NCI-H1694 treated with DMSO at 0.1 percent for 48 hours (cell line): ENCODE results near the gene POLD4.
A peak's percentile ranks its signal among the peaks of the same experiment; 100 is the strongest.
"Not testable (repeated sequence)": the region's sequence is repeated elsewhere in the genome, so short reads cannot be mapped to it uniquely, and the experiment has no call there.

ENCODE experiments used
- DNase-seq: peaks from one replicate; lab custom pipeline; 2025; lab: John Stamatoyannopoulos, UW

POLD4 gene

DNA sequence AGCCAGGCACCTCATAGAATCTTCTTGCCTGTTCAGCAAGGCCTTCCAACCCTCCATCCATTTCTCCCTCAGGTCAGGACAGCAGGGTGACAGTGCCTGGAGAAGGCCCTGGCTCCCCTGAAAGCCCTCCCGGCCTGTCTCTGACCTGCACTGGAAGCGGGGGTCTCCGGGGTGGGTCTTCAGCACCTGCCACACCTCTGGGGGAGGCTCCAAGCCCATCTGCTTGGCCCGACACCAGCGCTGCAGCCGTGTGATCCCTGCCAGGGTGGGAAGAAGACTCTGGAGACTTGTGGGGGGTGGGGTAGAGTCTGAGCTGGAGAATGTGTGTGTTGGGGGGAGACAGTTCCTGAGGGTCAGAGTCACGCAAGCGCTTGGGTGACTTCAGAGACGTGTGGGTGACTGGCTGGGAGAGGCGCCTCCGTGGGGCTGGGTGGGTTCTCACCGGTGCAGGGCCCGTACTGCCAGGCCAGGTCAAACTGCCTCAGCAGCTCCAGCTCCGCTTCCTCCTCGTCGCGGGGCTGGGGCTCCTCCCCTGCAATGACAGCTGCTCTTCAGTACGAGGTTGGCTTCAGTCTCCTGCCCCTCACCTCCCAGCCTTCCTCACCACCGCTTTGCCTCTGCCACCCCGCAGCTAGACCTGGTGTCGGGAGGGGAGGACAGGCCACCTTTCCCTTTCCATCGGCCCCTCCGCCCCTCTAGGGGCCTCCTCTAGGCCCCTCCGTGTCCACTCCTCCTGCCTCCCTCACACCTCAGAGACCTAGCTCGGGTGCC lies 615 bp downstream of the POLD4 start:
- no peak for DNase-seq

DNA sequence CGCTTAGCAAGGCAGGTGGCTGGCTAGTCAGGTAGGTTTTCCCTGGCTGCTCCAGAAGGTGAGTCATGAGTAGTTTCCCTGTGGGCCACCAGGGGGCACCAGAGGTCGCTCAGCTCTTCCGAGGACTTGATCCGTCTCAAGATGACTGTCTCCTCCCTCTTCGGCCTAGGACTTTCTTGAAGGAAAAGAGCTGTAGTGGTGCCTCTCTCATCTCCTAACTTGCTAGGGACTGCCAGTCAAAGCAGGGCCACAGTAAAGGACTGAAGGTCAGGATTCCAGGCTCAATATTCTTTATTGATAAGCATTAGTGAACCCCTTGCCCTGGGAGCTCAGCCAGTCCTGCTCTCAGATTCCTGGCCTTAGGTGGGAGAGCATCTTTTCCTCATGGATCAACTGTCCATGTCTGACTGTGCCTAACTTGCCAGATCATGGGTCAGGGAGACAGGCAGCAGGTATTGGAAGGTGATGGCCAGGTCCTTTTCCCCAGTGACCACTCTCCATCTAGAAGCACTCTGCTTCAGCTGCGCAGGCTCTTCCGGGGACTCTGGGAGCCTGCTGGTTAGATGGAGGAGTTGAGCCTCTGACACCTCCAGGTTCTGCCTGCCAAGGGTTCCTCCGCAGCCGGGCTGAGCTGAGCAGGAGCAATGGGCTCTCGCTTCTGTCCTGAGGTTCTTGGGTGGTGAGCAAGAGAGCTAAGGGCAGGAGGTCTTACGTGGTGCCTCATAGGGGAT lies 1.9 kb downstream of the POLD4 start:
- DNase-seq = no peak

DNA sequence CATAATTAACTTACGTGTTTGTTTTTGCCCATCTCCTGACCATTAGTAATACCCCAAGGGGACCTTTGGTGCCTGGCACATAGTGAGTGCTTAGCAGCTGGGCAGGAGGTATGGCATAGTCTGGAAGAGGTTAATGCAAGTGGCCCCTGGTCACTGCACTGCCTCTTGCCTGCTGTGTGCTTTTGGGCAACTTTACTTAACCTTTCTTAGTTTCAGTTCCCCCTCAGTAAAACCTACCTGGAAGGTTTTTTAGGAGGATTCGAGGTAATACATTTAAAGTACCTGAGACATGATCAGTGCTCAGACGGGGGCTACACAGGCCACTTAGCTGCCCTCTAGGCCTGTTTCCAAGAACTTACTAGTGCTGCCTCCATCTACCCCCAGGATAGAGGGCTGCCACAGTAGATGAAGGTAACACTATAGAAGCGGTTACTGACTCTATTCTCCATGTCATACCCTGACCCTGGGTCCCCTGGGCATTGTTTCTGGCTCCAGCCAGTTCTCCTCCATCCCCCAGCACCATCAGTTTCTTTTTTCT lies 3.3 kb downstream of the POLD4 start:
- no peak for DNase-seq

DNA sequence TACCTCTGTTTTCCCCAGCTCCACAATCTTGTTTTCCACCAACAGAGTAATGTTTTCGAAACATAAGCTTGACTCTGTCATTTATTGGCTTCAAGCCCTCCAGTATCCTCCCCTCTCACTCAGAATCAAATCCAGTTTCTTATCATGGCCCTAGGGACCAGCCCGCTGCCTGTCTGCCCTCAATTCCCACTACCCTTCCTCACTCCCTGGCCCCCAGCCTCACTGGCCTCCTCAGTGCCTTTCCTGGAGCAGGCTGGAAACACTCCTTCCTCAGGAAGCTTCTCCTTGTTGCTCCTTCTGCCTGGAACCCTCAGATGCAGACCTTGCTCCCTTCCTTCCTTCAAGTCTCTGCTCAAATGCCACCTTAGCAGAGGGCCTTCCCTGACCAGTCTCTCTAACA lies 3.9 kb downstream of the POLD4 start:
- no peak for DNase-seq

DNA sequence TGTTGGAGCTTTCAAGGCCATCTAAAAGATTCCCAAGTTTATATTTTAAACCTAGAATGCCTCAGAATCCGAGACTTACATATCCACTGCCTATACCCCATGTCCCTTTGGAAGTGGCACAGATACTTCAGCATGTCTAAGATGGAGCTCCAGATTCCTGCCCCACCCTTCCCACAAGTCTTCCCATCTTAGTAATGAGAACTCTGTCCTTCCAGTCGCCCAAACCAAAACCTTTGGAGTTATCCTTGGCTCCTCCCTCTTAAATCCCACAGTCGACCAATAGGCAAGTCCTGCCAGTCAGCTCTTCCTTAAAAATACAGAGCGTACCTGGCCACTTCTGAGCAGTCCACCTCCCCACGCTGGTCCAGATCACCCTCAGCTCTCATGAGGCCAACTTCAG lies 4.3 kb downstream of the POLD4 start:
- no peak for DNase-seq

- peak; percentile 73 for DNase-seq
These were observed 5.2 kb downstream of the POLD4 start for GRCh38 chr11:67347964-67348749.

- no peak for DNase-seq
These were observed 7.2 kb downstream of the POLD4 start for GRCh38 chr11:67345920-67346819.

DNA sequence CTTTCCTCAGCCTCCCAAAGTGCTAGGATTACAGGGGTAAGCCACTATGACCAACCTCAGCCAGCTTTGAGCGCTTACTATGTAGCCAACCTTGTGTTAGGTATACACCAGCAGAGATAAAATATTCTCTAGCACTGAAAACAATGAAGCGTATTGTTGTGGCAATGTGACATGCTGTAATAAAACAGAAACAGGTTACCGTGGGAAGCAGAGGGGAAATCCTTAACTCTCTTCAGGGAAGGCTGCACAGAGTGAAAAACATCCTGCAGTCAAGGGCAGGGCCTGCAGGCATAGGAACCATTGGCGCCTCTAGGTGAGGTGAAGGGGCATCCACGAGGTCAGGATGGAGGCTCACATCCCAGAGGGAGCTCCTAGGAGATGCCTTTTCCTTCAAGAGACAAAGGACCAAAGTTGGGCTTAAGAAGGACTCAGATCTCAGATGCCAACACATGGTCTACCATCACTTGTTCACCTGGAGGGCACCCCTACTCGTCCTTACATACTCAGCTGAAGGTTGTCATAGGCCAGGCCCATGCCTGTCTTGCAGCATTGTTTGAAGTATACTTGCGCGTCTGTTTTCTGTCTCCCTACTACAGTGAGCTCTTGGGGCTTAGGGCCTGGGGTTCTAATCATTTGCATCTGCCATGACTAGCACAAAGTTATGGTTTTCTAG lies 8.0 kb downstream of the POLD4 start:
- DNase-seq = no peak

GRCh38 chr11:67344264-67344663 lies 9.1 kb downstream of the POLD4 start:
- no peak for DNase-seq

DNA sequence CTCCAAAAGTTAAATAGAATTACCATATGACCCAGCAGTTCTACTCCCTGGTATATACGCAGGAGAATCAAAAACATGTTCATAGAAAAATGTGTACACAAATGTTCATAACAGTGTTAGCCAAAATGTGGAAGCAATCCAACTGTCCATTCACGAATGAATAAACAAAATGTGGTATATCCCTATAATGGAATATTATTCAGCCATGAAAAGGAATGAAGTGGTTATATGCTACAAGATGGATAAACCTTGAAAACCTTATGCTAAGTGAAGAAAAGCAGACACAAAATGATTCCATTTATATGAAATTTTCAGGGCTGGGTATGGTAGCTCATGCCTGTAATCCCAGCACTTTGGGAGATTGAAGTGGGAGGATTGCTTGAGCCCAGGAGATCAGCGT lies 16.1 kb downstream of the POLD4 start:
- DNase-seq = no peak

DNA sequence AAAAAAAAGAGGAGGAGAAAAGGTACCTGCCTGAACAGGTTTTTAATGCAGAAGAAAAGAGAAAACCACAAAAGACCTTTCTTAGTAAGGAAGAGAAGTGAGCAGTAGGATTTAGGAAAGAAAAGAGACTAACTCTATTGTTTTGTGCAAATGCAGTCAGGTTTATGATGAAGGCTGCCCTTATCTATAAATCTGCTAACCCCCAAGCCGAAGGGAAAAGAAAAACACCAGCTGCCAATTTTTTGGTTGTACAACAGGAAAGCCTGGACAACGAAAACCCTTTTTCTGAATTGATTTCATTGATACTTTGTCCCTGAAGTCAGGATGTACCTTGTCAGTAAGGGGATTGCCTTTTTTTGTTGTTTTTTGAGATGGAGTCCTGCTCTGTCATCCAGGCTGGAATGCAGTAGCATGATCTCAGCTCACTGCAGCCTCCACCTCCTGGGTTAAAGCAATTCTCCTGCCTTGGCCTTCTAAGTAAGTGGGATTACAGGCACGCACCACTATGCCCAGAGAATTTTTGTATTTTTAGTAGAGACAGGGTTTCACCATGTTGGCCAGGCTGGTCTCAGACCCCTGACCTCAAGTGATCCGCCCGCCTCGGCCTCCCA lies 21.2 kb downstream of the POLD4 start:
- DNase-seq = no peak

- no peak for DNase-seq
These were observed 29.8 kb downstream of the POLD4 start for GRCh38 chr11:67323526-67323925.

- no peak for DNase-seq
These were observed 31.3 kb downstream of the POLD4 start for GRCh38 chr11:67322049-67322448.

GRCh38 chr11:67321313-67321871 lies 32.0 kb downstream of the POLD4 start:
- no peak for DNase-seq

DNA sequence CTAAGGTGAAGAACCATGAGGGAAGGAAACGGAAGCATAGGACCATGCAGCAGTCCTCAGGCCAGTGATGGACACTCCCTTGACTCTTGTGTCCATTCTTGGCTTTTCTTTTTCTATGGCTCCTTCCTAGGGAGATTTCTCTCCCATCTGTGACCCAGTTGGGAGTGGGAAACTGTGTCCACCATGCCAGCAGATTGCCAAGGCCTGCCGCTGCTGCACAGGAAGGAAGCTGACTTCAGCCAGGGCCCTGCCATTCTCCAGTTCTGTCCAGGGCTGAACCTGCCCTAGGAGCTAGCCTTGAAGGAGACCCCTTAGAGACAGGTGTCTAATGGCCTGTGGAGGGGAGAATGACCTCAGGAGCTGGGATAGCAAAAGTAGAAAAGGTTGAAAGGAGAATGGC lies 32.7 kb downstream of the POLD4 start:
- no peak for DNase-seq

DNA sequence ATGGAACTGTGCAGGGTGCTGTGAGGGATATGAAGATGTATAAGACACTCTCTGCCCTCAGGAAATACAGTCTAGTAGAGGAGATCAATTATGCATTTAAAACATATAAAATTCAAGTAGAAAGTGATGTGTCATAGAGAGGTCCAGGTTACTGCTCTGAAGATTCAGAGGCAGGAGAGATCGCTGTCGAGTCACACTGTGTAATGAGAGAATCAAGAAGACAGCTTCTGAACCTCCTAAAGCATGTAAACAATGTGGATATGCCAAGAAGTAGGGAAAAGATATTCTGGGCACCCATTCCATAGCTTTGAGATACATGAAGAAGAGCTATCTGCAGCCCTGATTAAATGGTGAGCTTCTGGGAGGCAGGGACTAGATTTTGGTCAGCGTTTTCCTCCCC lies 33.3 kb downstream of the POLD4 start:
- no peak for DNase-seq

GRCh38 chr11:67318876-67319275 lies 34.5 kb downstream of the POLD4 start:
- not testable (repeated sequence) for DNase-seq

DNA sequence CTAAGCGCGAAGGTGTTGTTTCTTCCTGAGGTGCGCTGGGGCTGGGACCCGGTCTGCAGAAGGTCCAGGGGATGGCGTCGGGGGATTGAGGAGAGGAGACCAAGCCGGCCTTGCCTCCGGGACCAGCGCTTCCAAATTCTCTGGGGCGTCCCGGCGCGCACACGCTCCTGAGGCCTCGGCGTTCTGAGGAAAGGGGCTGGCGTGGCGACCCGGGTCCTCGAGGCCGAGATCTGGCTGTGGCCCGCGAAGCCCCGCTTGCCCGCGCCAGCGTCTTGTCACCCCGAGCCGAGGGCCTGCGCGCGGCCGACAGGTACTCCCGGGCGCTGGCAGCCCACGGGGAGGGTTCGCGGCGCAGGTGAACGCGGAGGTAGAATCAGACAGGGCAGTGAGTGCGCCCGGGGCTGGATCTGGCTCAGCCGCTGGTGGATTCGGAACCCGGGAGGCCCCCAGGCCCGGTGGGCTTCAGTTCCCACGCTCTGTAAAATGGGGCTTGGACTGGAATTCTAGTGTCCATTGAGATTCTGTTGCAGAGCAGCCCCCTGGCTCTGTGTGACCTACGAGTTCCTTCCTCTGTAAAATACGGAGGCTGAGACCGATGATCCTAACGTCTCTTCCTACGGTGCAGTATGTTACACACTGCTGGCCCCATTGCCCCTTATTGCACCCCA lies 35.3 kb downstream of the POLD4 start:
- no peak for DNase-seq

GRCh38 chr11:67317205-67317887 lies 36.0 kb downstream of the POLD4 start:
- DNase-seq = peak; percentile 86
